LNCaP clone FGC (cell line): ENCODE measurements around the gene EIF1AX.

Source experiments
- DNase-seq: peaks from one replicate; pipeline ENCODE4 v3.0.0-alpha.2; 2011; ENCODE audit warnings: low read depth
- H3K4me3 ChIP-seq: 2 replicates; pipeline ENCODE4 v1.5.1; 2011; ENCODE audit warnings: mild to moderate bottlenecking, low read depth, low read length, control low read depth
- TF ChIP-seq, protein P1 (sequence below): IDR thresholded peaks from 2 replicates; pipeline ENCODE4 v1.5.1; 2012; ENCODE audit warnings: mild to moderate bottlenecking; ENCODE audit not compliant: control insufficient read depth, insufficient read depth; ENCODE audit errors: extremely low read depth

EIF1AX gene

GRCh38 chrX:20143111-20143510 lies 1.5 kb upstream of the EIF1AX start:
- H3K4me3 ChIP-seq: no peak overlapping the region
- TF ChIP-seq, protein P1, sequence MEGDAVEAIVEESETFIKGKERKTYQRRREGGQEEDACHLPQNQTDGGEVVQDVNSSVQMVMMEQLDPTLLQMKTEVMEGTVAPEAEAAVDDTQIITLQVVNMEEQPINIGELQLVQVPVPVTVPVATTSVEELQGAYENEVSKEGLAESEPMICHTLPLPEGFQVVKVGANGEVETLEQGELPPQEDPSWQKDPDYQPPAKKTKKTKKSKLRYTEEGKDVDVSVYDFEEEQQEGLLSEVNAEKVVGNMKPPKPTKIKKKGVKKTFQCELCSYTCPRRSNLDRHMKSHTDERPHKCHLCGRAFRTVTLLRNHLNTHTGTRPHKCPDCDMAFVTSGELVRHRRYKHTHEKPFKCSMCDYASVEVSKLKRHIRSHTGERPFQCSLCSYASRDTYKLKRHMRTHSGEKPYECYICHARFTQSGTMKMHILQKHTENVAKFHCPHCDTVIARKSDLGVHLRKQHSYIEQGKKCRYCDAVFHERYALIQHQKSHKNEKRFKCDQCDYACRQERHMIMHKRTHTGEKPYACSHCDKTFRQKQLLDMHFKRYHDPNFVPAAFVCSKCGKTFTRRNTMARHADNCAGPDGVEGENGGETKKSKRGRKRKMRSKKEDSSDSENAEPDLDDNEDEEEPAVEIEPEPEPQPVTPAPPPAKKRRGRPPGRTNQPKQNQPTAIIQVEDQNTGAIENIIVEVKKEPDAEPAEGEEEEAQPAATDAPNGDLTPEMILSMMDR: no peak
- DNase-seq: no peak

DNA sequence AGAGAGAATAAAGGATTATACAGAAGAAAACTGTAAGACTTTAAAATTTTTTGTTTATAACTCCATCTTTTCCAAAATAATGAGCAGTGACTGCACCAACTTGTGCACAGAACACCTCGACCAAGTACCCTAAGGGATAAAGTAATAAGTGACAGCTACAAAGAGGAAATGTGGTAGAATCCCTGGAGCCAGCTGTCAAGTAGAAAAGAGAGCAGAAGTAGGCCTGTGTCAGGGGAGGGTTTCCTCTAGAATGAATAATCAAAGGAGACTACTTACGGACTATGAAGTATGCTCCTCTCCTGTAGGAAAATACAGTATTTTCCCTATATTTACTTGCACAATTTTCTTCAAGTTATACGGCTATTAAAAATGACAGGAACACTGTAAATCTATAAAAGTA lies 1.2 kb downstream of the EIF1AX start:
- peak overlapping the region; percentile 82 for H3K4me3 ChIP-seq
- no peak for DNase-seq
- TF ChIP-seq, protein P1: no peak

- peak overlapping the region; percentile 82 for H3K4me3 ChIP-seq
- TF ChIP-seq, protein P1: no peak
- DNase-seq: no peak
These were observed 1.7 kb downstream of the EIF1AX start for GRCh38 chrX:20139966-20140365.

DNA sequence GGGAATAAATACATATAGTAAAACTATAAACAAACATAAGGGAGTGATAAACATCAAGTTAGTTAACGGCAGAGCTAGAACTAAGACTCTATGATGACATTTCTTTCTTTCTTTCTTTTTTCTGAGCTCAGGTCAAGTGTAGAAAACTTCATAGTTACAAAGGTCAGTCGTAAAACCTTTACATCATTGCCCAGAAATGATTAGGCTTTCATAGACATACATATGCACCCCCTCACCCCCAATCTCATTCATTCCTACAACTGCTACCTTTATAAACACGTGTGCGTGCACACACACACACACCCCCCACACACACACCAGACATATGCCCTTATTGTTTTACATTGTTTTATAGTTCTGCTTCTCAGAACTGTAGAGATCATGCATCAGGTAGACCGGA lies 5.7 kb downstream of the EIF1AX start:
- TF ChIP-seq, protein P1: no peak
- no peak for DNase-seq
- no peak overlapping the region for H3K4me3 ChIP-seq

DNA sequence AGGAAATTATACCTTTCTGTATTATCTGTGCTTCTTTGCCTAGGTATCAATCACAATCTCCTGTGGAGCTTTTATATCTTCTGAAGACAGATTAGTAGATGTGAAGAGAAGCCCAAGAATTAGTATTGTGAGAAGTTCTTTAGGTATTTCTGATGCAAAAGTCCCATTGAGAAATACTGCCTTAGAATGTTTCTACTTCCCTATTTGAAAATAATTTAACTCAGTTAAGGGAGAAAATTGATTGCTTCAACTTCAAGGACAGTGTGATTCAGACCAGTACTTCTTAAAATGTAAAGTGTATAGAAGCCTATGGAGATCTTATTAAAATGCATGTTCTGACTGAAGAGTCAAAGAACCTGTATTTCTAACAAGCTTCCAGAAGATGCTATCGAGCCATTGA lies 9.0 kb downstream of the EIF1AX start:
- no peak for DNase-seq
- H3K4me3 ChIP-seq: no peak overlapping the region
- TF ChIP-seq, protein P1: no peak

- H3K4me3 ChIP-seq: no peak overlapping the region
- TF ChIP-seq, protein P1: no peak
- DNase-seq: no peak
These were observed 11.3 kb downstream of the EIF1AX start for GRCh38 chrX:20130357-20130756.

DNA sequence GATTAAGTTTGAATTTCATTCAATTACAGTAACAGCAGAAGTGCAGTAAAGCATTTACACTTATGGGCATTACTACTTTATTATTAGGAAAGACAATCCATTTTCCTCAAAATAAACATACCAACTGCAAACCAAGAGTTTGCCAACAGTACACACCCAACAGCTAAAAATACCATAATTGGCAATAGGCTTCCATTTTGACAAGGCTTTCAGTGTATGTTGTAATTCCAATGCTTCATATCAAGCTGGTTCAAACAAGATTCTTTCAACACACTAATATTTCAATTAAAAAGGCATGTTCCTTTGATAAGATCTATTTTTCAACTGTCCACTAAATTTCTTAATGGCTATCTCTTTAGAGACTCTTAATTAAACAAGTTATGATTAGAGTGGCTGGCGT lies 12.1 kb downstream of the EIF1AX start:
- TF ChIP-seq, protein P1: no peak
- DNase-seq: no peak

More for the DNA sequence above, 12.1 kb downstream of the EIF1AX start:
- no peak overlapping the region for H3K4me3 ChIP-seq
